Mammary epithelial cell (primary cell): ENCODE results near the gene CAPN9.

Source experiments
- EZH2 ChIP-seq: IDR thresholded peaks from 2 replicates; pipeline ENCODE4 v1.6.1; 2012; ENCODE audit warnings: low read length, inconsistent platforms, borderline replicate concordance
- TF ChIP-seq, protein P1 (sequence below), 2 donors: IDR thresholded peaks in 1 of 2; conservative IDR thresholded peaks in 1 of 2; 2 replicates each; pipeline ENCODE4 v1.5.1; 2011 to 2012; ENCODE audit warnings: inconsistent platforms in 2 of 2, low read length in 2 of 2, mild to moderate bottlenecking in 2 of 2, control low read depth in 1 of 2, low read depth in 1 of 2; ENCODE audit not compliant: insufficient read depth in 1 of 2; ENCODE audit errors: extremely low read depth in 1 of 2

DNA sequence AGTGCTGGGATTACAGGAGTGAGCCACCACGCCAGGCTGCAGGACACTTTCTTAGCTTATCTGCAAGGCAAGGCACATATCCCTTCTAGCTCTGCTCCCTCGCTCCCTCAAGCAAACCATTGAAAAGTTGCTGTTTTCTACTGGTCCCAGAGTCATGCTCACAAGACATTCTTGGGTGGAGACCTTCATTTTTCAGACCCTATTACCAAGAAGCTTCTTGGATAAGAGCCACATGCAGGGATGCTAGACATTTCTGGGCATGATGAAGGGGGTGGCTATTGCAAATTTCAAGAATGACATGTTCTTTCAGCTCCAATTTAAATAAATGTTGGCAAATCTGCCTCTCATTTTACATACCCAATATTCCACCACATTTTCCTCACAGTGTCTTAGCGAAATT, 33.9 kb downstream of the CAPN9 start:
- TF ChIP-seq, protein P1, sequence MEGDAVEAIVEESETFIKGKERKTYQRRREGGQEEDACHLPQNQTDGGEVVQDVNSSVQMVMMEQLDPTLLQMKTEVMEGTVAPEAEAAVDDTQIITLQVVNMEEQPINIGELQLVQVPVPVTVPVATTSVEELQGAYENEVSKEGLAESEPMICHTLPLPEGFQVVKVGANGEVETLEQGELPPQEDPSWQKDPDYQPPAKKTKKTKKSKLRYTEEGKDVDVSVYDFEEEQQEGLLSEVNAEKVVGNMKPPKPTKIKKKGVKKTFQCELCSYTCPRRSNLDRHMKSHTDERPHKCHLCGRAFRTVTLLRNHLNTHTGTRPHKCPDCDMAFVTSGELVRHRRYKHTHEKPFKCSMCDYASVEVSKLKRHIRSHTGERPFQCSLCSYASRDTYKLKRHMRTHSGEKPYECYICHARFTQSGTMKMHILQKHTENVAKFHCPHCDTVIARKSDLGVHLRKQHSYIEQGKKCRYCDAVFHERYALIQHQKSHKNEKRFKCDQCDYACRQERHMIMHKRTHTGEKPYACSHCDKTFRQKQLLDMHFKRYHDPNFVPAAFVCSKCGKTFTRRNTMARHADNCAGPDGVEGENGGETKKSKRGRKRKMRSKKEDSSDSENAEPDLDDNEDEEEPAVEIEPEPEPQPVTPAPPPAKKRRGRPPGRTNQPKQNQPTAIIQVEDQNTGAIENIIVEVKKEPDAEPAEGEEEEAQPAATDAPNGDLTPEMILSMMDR (conservative IDR thresholded peaks at IDR 0.05 in 1 of 2, IDR thresholded peaks at IDR 0.05 in 1 of 2; ENCODE audit: extremely low read depth in 1 of 2, insufficient read depth in 1 of 2, low read depth in 1 of 2, low read length in 2 of 2) = no peak
- TF ChIP-seq EZH2 = no peak
